Uterus (tissue), 2 donors: ENCODE results near the gene TBC1D1.

ENCODE experiments used
- POLR2A ChIP-seq, 2 donors: fragments of 450-650 bp; IDR thresholded peaks; one replicate each; pipeline ENCODE4 v1.6.1; 2016; ENCODE audit warnings: antibody characterized with exemption in 2 of 2, mild to moderate bottlenecking in 1 of 2, moderate library complexity in 1 of 2
- TF ChIP-seq, protein P1 (sequence below), 4 experiments: fragments of 200-600 bp in 2 of 4; fragments of 450-650 bp in 2 of 4; sonication (generic) in 2 of 4; IDR thresholded peaks; one replicate each; pipeline ENCODE4 v1.5.1; 2016 to 2019; ENCODE audit warnings: antibody characterized with exemption in 4 of 4, mild to moderate bottlenecking in 2 of 4, moderate library complexity in 1 of 4

DNA sequence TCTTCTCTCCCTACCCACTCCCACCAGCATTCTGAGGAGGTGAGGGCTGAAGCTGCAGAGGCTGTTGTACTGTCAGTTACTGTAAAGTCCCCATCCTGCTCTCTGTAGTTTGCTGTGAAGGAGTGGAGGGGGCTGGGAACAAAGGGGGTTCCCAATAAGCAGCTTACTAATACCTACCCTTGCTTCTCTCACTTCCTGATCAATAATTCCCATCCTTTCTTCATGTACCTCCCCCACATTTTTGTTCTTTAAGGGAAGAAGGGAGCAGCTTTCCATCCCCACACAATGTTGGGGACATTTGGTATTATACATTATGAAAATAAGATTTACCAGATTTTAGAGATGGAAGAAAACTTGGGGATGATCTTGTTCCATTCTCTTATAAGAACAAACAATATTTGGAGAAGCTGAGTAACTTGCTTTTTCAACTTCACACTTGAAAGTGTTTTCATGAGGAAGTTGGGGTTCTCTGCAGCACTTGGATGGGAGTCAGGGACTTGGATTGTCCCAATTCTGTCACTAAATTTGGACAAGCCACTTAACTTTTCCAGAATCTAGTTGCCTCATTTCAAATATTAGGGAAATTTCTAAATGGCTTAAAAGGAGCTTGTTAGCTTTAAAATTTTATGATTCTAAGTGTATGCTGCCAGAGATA lies 5.4 kb downstream of the TBC1D1 start:
- TF ChIP-seq, protein P1, sequence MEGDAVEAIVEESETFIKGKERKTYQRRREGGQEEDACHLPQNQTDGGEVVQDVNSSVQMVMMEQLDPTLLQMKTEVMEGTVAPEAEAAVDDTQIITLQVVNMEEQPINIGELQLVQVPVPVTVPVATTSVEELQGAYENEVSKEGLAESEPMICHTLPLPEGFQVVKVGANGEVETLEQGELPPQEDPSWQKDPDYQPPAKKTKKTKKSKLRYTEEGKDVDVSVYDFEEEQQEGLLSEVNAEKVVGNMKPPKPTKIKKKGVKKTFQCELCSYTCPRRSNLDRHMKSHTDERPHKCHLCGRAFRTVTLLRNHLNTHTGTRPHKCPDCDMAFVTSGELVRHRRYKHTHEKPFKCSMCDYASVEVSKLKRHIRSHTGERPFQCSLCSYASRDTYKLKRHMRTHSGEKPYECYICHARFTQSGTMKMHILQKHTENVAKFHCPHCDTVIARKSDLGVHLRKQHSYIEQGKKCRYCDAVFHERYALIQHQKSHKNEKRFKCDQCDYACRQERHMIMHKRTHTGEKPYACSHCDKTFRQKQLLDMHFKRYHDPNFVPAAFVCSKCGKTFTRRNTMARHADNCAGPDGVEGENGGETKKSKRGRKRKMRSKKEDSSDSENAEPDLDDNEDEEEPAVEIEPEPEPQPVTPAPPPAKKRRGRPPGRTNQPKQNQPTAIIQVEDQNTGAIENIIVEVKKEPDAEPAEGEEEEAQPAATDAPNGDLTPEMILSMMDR (IDR thresholded peaks at IDR 0.05), result no peak
- no peak for TF ChIP-seq POLR2A (IDR thresholded peaks at IDR 0.05)
